ENCODE results near the gene BDH1. TPM values are rescaled to one million over a fixed set of nuclear protein-coding genes. Genes with fewer than 3 reads are reported as not detected.
"Not testable (repeated sequence)": the region's sequence is repeated elsewhere in the genome, so short reads cannot be mapped to it uniquely, and the experiment has no call there.

BDH1 gene
- total RNA-seq, 4 donors from 2014 or later, result 44.4 to 60.6 (median 52.2) TPM

- Histone ChIP-seq H3K27ac (no peak overlapping the region), H3K9me3 (no peaks in the 10 kb centered on the region), H3K36me3 (no peaks in the 10 kb centered on the region), H3K4me3 (no peak overlapping the region), H3K4me1 (no peaks in the 10 kb centered on the region), H3K27me3 (peaks cover 0 to 6% (median 0%) of the 10 kb centered on the region in 4 donors)
- TF ChIP-seq POLR2A (IDR thresholded peaks at IDR 0.05) (no peak), CTCF (IDR thresholded peaks at IDR 0.05) (no peak)
- DNase-seq, result no peak
- WGBS, 2 donors, result 78 to 84% methylated on average over 11 of the region's 13 CpGs
- intact Hi-C loops (cut with DNase I), result no loop called here
Measured at GRCh38 chr3:197577366-197578074, 21.8 kb upstream of the BDH1 start.

DNA sequence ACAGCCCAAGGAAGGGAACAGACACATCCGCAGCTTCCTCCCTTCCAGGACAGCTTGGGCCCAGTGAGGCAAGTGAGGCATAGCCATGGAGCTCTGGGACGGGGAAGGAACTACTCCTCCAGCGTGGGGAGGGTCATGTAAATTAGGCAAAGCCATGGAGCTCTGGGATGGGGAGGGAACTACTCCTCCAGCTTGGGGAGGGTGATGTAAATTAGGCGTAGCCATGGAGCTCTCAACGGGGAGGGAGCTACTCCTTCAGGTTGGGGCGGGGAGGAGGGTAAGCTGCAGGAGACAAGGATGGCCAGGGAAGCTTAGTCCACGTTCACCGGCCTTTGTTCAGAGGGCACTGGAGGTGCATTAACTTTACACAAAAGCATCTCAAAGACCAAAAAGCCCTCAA lies 21.1 kb upstream of the BDH1 start:
- Histone ChIP-seq H3K4me1 (no peaks in the 10 kb centered on the region), H3K4me3 (no peak overlapping the region), H3K27ac (no peak overlapping the region), H3K27me3 (peaks cover 0 to 6% (median 0%) of the 10 kb centered on the region in 4 donors), H3K9me3 (no peaks in the 10 kb centered on the region), H3K36me3 (no peaks in the 10 kb centered on the region)
- intact Hi-C loops (cut with DNase I), result no loop called here
- TF ChIP-seq CTCF (IDR thresholded peaks at IDR 0.05) (no peak), POLR2A (IDR thresholded peaks at IDR 0.05) (no peak)
- DNase-seq, result no peak
- 90 to 94% methylated on average over 6 to 7 of the region's 8 CpGs for WGBS, 2 donors

- Histone ChIP-seq H3K9me3 (no peaks in the 10 kb centered on the region), H3K4me3 (no peak overlapping the region), H3K4me1 (no peaks in the 10 kb centered on the region), H3K36me3 (no peaks in the 10 kb centered on the region), H3K27me3 (peaks cover 0 to 6% (median 0%) of the 10 kb centered on the region in 4 donors), H3K27ac (no peak overlapping the region)
- DNase-seq, result no peak
- no peak for TF ChIP-seq CTCF (IDR thresholded peaks at IDR 0.05)
- no peak for TF ChIP-seq POLR2A (IDR thresholded peaks at IDR 0.05)
- WGBS, 2 donors, result 74 to 77% methylated on average over 3 to 5 of the region's 5 CpGs
- intact Hi-C loops (cut with DNase I), result no loop called here
Measured at GRCh38 chr3:197575362-197575761, 19.6 kb upstream of the BDH1 start.

GRCh38 chr3:197574396-197574991 lies 18.7 kb upstream of the BDH1 start:
- intact Hi-C loops (cut with DNase I); H3K36me3 ChIP-seq; H3K4me3 ChIP-seq; H3K9me3 ChIP-seq; H3K27me3 ChIP-seq; DNase-seq; H3K4me1 ChIP-seq; H3K27ac ChIP-seq: not testable (repeated sequence)
- 45 to 47% methylated on average over 4 of the region's 4 CpGs for WGBS, 2 donors

DNA sequence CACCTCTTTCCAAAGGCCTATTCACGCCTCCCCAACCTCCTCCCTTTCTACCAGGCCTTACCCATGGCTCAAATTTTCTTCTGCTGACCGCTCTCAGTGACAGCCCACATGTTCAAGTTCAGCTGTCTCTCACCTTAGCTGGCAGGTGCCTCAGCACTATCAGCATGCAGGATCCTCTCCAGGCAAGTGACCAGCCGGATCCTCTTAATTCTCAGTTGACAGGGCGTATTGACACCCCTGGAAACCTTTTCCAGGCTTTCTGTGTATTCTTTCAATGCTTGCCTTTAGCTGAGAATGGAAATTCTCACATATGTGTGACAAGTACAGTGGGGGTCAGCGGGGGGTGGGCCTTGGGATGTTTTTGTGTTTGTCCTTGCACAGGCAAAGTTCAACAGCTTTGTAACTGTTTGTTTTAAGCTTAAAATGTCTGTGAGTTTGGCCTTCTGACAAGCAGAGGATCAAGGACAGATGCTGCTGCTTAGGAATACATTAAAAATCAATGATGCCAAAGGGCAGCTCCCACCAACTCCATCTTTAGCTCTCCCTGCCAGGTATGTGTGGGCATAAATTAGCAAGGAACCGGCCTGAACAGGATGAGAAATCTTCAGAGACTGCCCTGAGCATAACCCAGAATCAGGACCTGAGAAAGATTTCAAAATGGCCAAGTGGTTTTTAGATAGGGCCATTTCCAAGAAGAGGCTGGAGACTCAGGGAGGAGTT lies 17.4 kb upstream of the BDH1 start:
- no peak for TF ChIP-seq CTCF (IDR thresholded peaks at IDR 0.05)
- TF ChIP-seq POLR2A (IDR thresholded peaks at IDR 0.05), result no peak
- intact Hi-C loops (cut with DNase I), result no loop called here
- Histone ChIP-seq H3K4me1 (no peaks in the 10 kb centered on the region), H3K36me3 (no peaks in the 10 kb centered on the region), H3K27ac (no peak overlapping the region), H3K9me3 (no peaks in the 10 kb centered on the region), H3K27me3 (peaks cover 0 to 17% (median 0%) of the 10 kb centered on the region in 4 donors), H3K4me3 (no peak overlapping the region)
- 63 to 69% methylated on average over 6 of the region's 6 CpGs for WGBS, 2 donors
- no peak for DNase-seq

DNA sequence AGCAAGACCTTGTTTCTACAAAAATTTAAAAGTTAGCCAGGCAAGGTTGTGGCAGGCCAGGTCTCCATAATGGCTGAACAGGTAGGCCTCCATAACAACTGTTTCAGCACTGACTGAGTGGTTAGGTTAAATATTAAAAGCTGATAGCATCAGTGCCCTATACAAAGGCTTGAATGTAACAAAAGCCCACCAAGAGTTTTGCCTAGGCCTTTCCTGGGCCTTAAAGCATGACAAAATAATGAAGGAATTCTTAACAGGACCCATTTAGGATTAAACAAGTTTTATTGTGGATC lies 16.1 kb upstream of the BDH1 start:
- H3K27me3 ChIP-seq, result peaks cover 0 to 31% (median 0%) of the 10 kb centered on the region in 4 donors
- H3K27ac ChIP-seq; intact Hi-C loops (cut with DNase I); H3K9me3 ChIP-seq; DNase-seq; H3K4me1 ChIP-seq; H3K36me3 ChIP-seq; H3K4me3 ChIP-seq: not testable (repeated sequence)

GRCh38 chr3:197571074-197571879 lies 15.5 kb upstream of the BDH1 start:
- not testable (repeated sequence) for H3K4me3 ChIP-seq
- 73 to 81% methylated on average over 4 of the region's 4 CpGs for WGBS, 2 donors

GRCh38 chr3:197569433-197569832 lies 13.7 kb upstream of the BDH1 start:
- H3K36me3 ChIP-seq; H3K4me3 ChIP-seq; H3K4me1 ChIP-seq; H3K9me3 ChIP-seq; intact Hi-C loops (cut with DNase I); H3K27ac ChIP-seq; DNase-seq: not testable (repeated sequence)
- peaks cover 0 to 29% (median 0%) of the 10 kb centered on the region in 4 donors for H3K27me3 ChIP-seq
- 45 to 68% methylated on average over 2 of the region's 2 CpGs for WGBS, 2 donors

More at GRCh38 chr3:197571074-197571879, 15.5 kb upstream of the BDH1 start:
- intact Hi-C loops (cut with DNase I); H3K27ac ChIP-seq; H3K36me3 ChIP-seq; DNase-seq; H3K9me3 ChIP-seq; H3K4me1 ChIP-seq: not testable (repeated sequence)
- H3K27me3 ChIP-seq, result peaks cover 0 to 31% (median 0%) of the 10 kb centered on the region in 4 donors

All from esophagus squamous epithelium (tissue), 5 donors.